HG03108 (cell line): Measurements from ENCODE around the gene AMMECR1.
"Not testable (repeated sequence)": the region's sequence is repeated elsewhere in the genome, so short reads cannot be mapped to it uniquely, and the experiment has no call there.

Source experiments
- ATAC-seq: cut with Tn5 transposase; IDR thresholded peaks from one replicate; pipeline ENCODE4 v1.9.1; 2021; ENCODE audit warnings: moderate library complexity; ENCODE audit not compliant: unreplicated experiment

Gene AMMECR1

DNA sequence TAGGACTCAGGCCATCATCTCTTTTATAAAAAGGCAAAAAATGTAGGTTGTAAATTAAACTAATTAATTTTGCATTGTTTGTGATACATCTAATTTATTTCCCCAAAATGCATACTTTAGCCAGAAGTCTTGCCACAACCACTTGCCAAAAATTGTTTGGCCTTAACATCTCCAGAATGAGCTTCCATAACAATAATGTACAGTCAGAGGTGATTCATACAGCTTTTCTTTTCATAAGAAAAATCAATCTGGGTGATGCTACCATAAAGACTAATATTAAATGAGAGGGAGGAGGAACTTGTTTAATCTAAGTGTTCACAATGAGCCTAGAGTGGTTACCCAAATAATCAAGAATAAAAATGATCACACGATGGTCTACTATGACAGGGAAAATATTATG is 59.3 kb downstream of the AMMECR1 start:
- no peak for ATAC-seq

DNA sequence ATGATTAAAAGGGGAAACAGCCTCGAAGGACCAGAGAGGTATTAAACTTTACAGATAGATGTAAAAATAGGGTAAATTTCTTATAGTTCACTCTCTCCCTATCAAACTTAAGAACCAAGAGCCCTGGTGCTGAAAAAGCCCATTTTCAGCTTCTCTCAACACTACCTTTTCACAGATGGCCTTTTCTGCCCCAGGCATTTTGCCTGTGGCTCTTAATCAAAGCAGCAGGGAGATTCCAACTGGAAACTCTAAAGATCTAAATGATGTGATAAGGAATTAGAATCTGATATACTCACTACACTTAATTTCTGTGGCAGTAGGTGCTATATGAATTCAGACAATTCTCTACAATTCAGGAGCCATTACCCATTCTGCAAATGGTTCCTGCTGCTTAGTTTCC is 60.0 kb downstream of the AMMECR1 start:
- no peak for ATAC-seq

DNA sequence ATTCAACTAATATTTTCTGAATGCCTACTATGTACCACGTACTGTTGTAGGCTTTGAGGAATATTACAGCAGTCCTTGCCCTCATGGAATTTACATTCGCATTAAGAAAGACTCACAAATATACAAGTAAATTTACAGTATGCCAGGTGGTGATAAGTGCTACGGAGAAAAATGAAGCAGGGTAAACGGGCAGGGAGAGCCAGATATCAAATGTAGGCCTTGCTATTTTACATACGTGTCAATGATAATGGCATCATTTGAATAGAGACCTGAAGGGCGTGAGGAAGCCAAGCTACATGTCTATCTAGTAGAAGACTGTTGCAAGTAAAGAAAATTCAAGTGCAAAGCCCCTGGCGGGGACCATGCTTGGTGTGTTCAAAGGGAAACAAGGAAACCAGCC is 65.2 kb downstream of the AMMECR1 start:
- ATAC-seq: no peak

DNA sequence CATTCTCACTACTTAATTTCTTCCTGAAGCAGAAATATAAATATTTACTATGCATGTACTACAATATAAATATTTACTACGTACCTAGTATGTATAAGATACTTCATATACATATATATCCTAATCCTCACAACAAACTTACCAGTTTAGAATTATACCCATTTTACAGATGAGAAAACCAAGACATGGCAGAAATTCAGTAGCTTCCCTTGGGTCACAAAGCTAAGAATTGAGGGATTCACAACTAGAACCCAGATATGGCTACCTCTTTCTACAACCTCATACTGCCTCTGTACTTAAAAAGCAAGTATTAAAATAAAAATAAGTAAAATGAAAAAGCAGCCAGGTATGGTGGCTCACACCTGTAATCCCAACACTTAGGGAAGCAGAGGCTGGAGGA is 65.9 kb downstream of the AMMECR1 start:
- ATAC-seq: no peak

- no peak for ATAC-seq
Observed at GRCh38 chrX:110251526-110251925, 66.4 kb downstream of the AMMECR1 start.

- no peak for ATAC-seq
Observed at GRCh38 chrX:110250847-110251246, 67.0 kb downstream of the AMMECR1 start.

DNA sequence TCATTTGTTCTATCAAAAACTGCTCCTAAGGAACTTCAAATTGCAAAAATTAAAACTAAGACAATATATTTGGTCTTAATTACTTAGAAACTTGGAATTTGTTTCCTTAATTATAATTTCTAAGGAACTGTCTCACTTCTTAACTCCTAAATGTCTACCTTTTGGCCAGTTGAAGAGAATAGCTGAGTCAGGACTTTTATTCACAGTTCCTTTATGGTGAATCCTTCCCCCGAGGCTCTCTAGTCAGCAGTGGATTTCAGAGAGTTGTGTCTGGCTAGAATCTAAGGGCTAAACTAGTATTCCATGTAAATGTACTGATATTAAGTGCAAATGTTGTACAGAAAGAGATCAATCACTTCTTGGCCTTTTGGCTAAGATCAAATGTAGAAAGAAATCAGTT is 69.3 kb downstream of the AMMECR1 start:
- ATAC-seq: no peak

GRCh38 chrX:110245011-110245410 is 72.9 kb downstream of the AMMECR1 start:
- no peak for ATAC-seq

GRCh38 chrX:110242371-110242770 is 75.5 kb downstream of the AMMECR1 start:
- no peak for ATAC-seq

GRCh38 chrX:110241816-110242215 is 76.1 kb downstream of the AMMECR1 start:
- no peak for ATAC-seq

- ATAC-seq: not testable (repeated sequence)
Observed at GRCh38 chrX:110238259-110238658, 79.6 kb downstream of the AMMECR1 start.

GRCh38 chrX:110231485-110231884 is 86.4 kb downstream of the AMMECR1 start:
- ATAC-seq: not testable (repeated sequence)

- not testable (repeated sequence) for ATAC-seq
Observed at GRCh38 chrX:110229497-110230111, 88.3 kb downstream of the AMMECR1 start.

DNA sequence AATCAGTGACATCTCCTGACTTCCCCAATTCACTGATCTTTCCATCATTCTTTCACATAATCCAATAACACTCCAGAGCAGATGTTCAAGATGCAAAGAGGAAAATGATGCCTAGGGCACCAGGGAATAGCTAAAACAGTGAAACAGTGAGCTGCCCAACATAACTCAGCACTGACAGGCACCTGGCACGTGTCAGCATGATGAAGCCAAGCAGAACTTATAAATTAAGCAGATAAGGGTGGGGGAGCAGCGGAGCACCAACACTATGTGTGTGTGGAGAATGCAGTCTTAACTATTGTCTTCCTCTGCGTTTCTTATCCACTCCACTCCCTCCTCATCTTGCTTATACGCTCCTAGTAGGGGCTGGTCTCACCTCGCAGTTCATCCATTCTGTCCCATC is 89.4 kb downstream of the AMMECR1 start:
- no peak for ATAC-seq

GRCh38 chrX:110226931-110227330 is 91.0 kb downstream of the AMMECR1 start:
- no peak for ATAC-seq

DNA sequence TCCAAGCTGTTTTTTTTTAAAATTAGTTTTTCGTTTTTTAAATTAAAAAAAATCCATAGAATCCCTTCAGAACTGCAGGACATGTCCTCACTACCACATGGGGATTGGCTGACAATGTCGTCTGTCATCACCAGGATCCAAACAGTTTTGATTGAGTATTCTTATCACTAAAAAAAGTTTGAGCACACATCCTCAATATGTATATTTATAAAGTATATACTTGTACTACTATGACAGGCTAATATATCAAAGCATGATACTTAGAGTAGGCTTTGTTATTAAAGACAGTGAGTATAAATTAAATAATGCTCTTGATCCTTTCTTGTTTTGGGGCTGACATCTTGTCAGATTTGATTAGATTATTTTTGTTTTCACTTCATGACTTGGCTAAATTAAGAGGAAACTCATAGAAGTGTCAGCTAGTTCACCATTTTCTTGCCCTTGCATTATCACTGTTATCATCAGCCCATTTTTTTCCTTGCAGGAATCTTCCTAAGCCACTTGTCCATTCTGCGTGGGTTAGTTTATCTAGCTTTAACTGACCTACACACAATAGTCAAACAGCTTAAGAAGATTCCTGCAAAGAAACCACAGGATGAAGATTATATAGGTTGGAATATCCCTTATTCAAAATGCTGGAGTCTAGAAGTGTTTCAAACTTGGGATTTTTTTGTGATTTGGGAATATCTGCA is 92.8 kb downstream of the AMMECR1 start:
- no peak for ATAC-seq

- ATAC-seq: no peak
Observed at GRCh38 chrX:110222497-110223257, 95.2 kb downstream of the AMMECR1 start.

- no peak for ATAC-seq
Observed at GRCh38 chrX:110219920-110220319, 98.0 kb downstream of the AMMECR1 start.

- ATAC-seq: no peak
Observed at GRCh38 chrX:110218591-110218990, 99.3 kb downstream of the AMMECR1 start.

- no peak for ATAC-seq
Observed at GRCh38 chrX:110216027-110216426, 101.9 kb downstream of the AMMECR1 start.

GRCh38 chrX:110215411-110215810 is 102.5 kb downstream of the AMMECR1 start:
- ATAC-seq: no peak

DNA sequence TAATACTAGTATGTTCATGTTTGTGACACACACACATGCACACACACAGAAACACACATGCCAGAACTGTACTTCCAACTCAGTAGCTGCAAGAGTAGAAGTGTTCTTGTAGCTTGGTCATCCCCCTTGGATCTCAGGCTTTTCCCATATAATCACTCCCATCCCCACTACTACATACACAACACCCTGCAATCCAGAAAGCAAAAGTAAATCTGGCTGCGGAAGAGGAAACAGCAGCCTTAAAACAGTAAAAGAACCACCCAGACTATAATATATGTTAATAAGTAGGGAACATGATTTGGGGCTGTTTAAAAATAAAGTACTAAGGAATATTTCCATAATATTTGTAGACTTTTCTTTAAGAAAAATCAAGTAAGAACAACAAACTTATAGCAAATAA is 103.2 kb downstream of the AMMECR1 start:
- no peak for ATAC-seq
